H1 (cell line): ENCODE data around the gene SMIM9. TPM values are rescaled to one million over a fixed set of nuclear protein-coding genes. Genes with fewer than 3 reads are reported as not detected.

ENCODE experiments used
- CTCF ChIA-PET: fragments of 300-600 bp; sonication (Branson Sonifier 250); formaldehyde crosslinking; loops from one replicate; lab custom pipeline; 2021; ENCODE audit not compliant: partially characterized antibody; lab: Charles Lee
- POLR2A ChIA-PET: fragments of 300-600 bp; sonication (Branson Sonifier 250); formaldehyde crosslinking; loops from one replicate; lab custom pipeline; 2021; ENCODE audit warnings: inconsistent platforms; ENCODE audit not compliant: partially characterized antibody; lab: Charles Lee
- DNase-seq, 2 experiments: peaks; one replicate each; pipeline versions ENCODE4 v3.0.0 to v3.0.0-alpha.2; 2010 to 2022; ENCODE audit warnings: low spot score in 2 of 2, low read depth in 1 of 2, mixed read lengths in 1 of 2
- FAIRE-seq: peaks from 2 replicates; lab custom pipeline; 2011; peaks lifted over from hg19 to GRCh38; lab: Jason Lieb, UNC
- H2AFZ ChIP-seq: 2 replicates; pipeline ENCODE4 v1.8.1; 2012; ENCODE audit warnings: low read length, inconsistent platforms
- H2AK5ac ChIP-seq: 2 replicates; pipeline ENCODE4 v1.6.1; 2013; ENCODE audit warnings: low read depth, low read length
- H2BK120ac ChIP-seq: replicated peaks from 2 replicates; pipeline ENCODE3; 2013; ENCODE audit warnings: low read depth, low read length, inconsistent platforms
- H2BK12ac ChIP-seq: 2 replicates; pipeline ENCODE4 v1.6.1; 2013; ENCODE audit warnings: low read depth, low read length
- H2BK15ac ChIP-seq: 2 replicates; pipeline ENCODE4 v1.6.1; 2013; ENCODE audit warnings: low read length
- H2BK20ac ChIP-seq: 2 replicates; pipeline ENCODE4 v1.6.1; 2013; ENCODE audit warnings: low read length
- H2BK5ac ChIP-seq: 2 replicates; pipeline ENCODE4 v1.6.1; 2013; ENCODE audit warnings: low read depth, low read length
- H3K14ac ChIP-seq: 2 replicates; pipeline ENCODE4 v1.6.1; 2013; ENCODE audit warnings: inconsistent platforms; ENCODE audit not compliant: insufficient read length
- H3K18ac ChIP-seq: 2 replicates; pipeline ENCODE4 v1.6.1; 2013; ENCODE audit warnings: low read length; ENCODE audit errors: extremely low read depth
- H3K23ac ChIP-seq: 2 replicates; pipeline ENCODE4 v1.6.1; 2013; ENCODE audit warnings: inconsistent platforms; ENCODE audit not compliant: insufficient read length
- H3K23me2 ChIP-seq: 2 replicates; pipeline ENCODE4 v1.6.1; 2013; ENCODE audit warnings: low read depth, low read length
- H3K27ac ChIP-seq: 2 replicates; pipeline ENCODE4 v1.6.1; 2011; ENCODE audit warnings: low read depth, low read length, inconsistent platforms
- H3K27me3 ChIP-seq, 4 experiments: replicated peaks in 1 of 4; 1 replicate in 1 of 4; 2 replicates in 3 of 4; pipeline versions ENCODE4 v1.6.1 to v1.8.1; 2011 to 2013; ENCODE audit warnings: low read length in 3 of 4, mild to moderate bottlenecking in 3 of 4, inconsistent platforms in 2 of 4, mixed read lengths in 2 of 4, moderate library complexity in 1 of 4; ENCODE audit not compliant: control insufficient read depth in 3 of 4, insufficient read depth in 3 of 4; ENCODE audit errors: extremely low read depth in 1 of 4
- H3K36me3 ChIP-seq, 4 experiments: 2 replicates each; pipeline versions ENCODE4 v1.6.1 to v1.8.1; 2011 to 2013; ENCODE audit warnings: mild to moderate bottlenecking in 4 of 4, low read length in 3 of 4, moderate library complexity in 2 of 4, control low read depth in 1 of 4, inconsistent platforms in 1 of 4; ENCODE audit not compliant: insufficient read depth in 4 of 4, control insufficient read depth in 2 of 4
- H3K4ac ChIP-seq: replicated peaks from 2 replicates; pipeline ENCODE3; 2013; ENCODE audit warnings: low read length, low read depth, mixed read lengths, inconsistent platforms; ENCODE audit not compliant: insufficient read length
- H3K4me1 ChIP-seq, 4 experiments: replicated peaks in 1 of 4; 1 replicate in 1 of 4; 2 replicates in 3 of 4; pipeline versions ENCODE4 v1.6.1 to v1.8.1; 2011 to 2013; ENCODE audit warnings: low read length in 3 of 4, inconsistent platforms in 2 of 4, mixed read lengths in 1 of 4; ENCODE audit not compliant: insufficient read depth in 4 of 4, control insufficient read depth in 3 of 4
- H3K4me2 ChIP-seq, 2 experiments: 2 replicates each; pipeline versions ENCODE4 v1.6.1 to v1.8.1; 2011 to 2013; ENCODE audit warnings: low read depth in 2 of 2, low read length in 2 of 2, control low read depth in 1 of 2, inconsistent platforms in 1 of 2, mild to moderate bottlenecking in 1 of 2; ENCODE audit not compliant: insufficient read depth in 1 of 2
- H3K4me3 ChIP-seq, 4 experiments: fragments of 200-600, 300-600 bp in 1 of 4; sonication (generic), shearing (Covaris generic), sonication (Bioruptor Twin) in 1 of 4; 2 replicates each; pipeline versions ENCODE4 v1.5.1 to v1.8.1; 2011 to 2016; ENCODE audit warnings: low read length in 4 of 4, low read depth in 3 of 4, control low read depth in 2 of 4, inconsistent platforms in 2 of 4, mild to moderate bottlenecking in 2 of 4, mixed read lengths in 1 of 4, moderate library complexity in 1 of 4; ENCODE audit not compliant: insufficient read depth in 2 of 4; ENCODE audit errors: extremely low read depth in 1 of 4
- H3K56ac ChIP-seq: replicated peaks from 2 replicates; pipeline ENCODE3; 2013; ENCODE audit warnings: low read depth, mild to moderate bottlenecking, mixed read lengths, low read length, inconsistent platforms; ENCODE audit not compliant: insufficient read length
- H3K79me1 ChIP-seq: 2 replicates; pipeline ENCODE4 v1.6.1; 2013; ENCODE audit warnings: low read depth, low read length, control low read depth
- H3K79me2 ChIP-seq, 2 experiments: 2 replicates each; pipeline versions ENCODE4 v1.6.1 to v1.8.1; 2012 to 2013; ENCODE audit warnings: low read length in 2 of 2, mild to moderate bottlenecking in 2 of 2, inconsistent platforms in 1 of 2; ENCODE audit not compliant: insufficient read depth in 2 of 2, control insufficient read depth in 1 of 2
- H3K9ac ChIP-seq, 4 experiments: replicated peaks in 1 of 4; 1 replicate in 1 of 4; 2 replicates in 3 of 4; pipeline versions ENCODE4 v1.6.1 to v1.8.1; 2011 to 2013; ENCODE audit warnings: low read depth in 3 of 4, low read length in 3 of 4, control low read depth in 2 of 4, mild to moderate bottlenecking in 2 of 4, moderate library complexity in 2 of 4, inconsistent platforms in 1 of 4; ENCODE audit errors: extremely low read depth in 1 of 4
- H3K9me3 ChIP-seq, 2 experiments: 2 replicates each; pipeline versions ENCODE4 v1.6.1 to v1.8.1; 2012 to 2013; ENCODE audit warnings: mild to moderate bottlenecking in 2 of 2, moderate library complexity in 2 of 2, control low read depth in 1 of 2, inconsistent platforms in 1 of 2, low read depth in 1 of 2, low read length in 1 of 2, mixed read lengths in 1 of 2; ENCODE audit not compliant: insufficient read depth in 2 of 2
- H4K20me1 ChIP-seq, 2 experiments: replicated peaks in 1 of 2; 2 replicates each; pipeline versions ENCODE3 to v1.8.1; 2011 to 2013; ENCODE audit warnings: inconsistent platforms in 2 of 2, low read length in 2 of 2, mild to moderate bottlenecking in 1 of 2; ENCODE audit not compliant: insufficient read depth in 2 of 2, control insufficient read depth in 1 of 2
- H4K5ac ChIP-seq: 2 replicates; pipeline ENCODE4 v1.6.1; 2013; ENCODE audit warnings: low read length, low read depth, mixed read lengths, inconsistent platforms; ENCODE audit not compliant: insufficient read length
- H4K8ac ChIP-seq: 2 replicates; pipeline ENCODE4 v1.8.0; 2013; ENCODE audit warnings: mild to moderate bottlenecking, moderate library complexity, low read length, inconsistent platforms; ENCODE audit not compliant: insufficient read depth; ENCODE audit errors: extremely low read depth
- H4K91ac ChIP-seq: replicated peaks from 2 replicates; pipeline ENCODE3; 2013; ENCODE audit warnings: low read length, mixed read lengths, inconsistent platforms; ENCODE audit not compliant: insufficient read length
- BCL11A ChIP-seq, 2 experiments: IDR thresholded peaks; one replicate each; pipeline ENCODE4 v1.6.1; 2011; ENCODE audit warnings: low read depth in 2 of 2, low read length in 2 of 2, mild to moderate bottlenecking in 2 of 2
- FOSL1 ChIP-seq: IDR thresholded peaks from 2 replicates; pipeline ENCODE4 v1.6.1; 2011; ENCODE audit warnings: mild to moderate bottlenecking, low read depth, low read length, moderate library complexity; ENCODE audit not compliant: insufficient read depth
- GABPA ChIP-seq: IDR thresholded peaks from 2 replicates; pipeline ENCODE4 v1.6.1; 2011; ENCODE audit warnings: mild to moderate bottlenecking, low read length, moderate library complexity, borderline replicate concordance; ENCODE audit not compliant: insufficient read depth
- POLR2A ChIP-seq, 2 experiments: IDR thresholded peaks; 1 replicate in 1 of 2; 2 replicates in 1 of 2; pipeline ENCODE4 v1.6.1; 2011; ENCODE audit warnings: low read depth in 2 of 2, low read length in 2 of 2, mild to moderate bottlenecking in 2 of 2; ENCODE audit errors: control extremely low read depth in 1 of 2
- RAD21 ChIP-seq, 2 experiments: IDR thresholded peaks in 1 of 2; conservative IDR thresholded peaks in 1 of 2; 2 replicates each; pipeline ENCODE4 v1.6.1; 2011; ENCODE audit warnings: low read depth in 2 of 2, low read length in 2 of 2, improper control_type of control experiment in 1 of 2, inconsistent platforms in 1 of 2, mild to moderate bottlenecking in 1 of 2, moderate library complexity in 1 of 2
- SIN3A ChIP-seq, 2 experiments: IDR thresholded peaks in 1 of 2; conservative IDR thresholded peaks in 1 of 2; 2 replicates each; pipeline ENCODE4 v1.6.1; 2011 to 2012; ENCODE audit warnings: low read length in 2 of 2, improper control_type of control experiment in 1 of 2, low read depth in 1 of 2, mild to moderate bottlenecking in 1 of 2
- SIRT6 ChIP-seq: IDR thresholded peaks from one replicate; pipeline ENCODE4 v1.7.1; 2012; ENCODE audit warnings: low read length, inconsistent platforms
- SUZ12 ChIP-seq: fragments of 200-600 bp; sonication (generic); IDR thresholded peaks from 2 replicates; pipeline ENCODE4 v1.6.1; 2012; ENCODE audit warnings: mild to moderate bottlenecking, inconsistent platforms, low read length, moderate library complexity, mixed read lengths
- TAF1 ChIP-seq: IDR thresholded peaks from 2 replicates; pipeline ENCODE4 v1.6.1; 2011; ENCODE audit warnings: mild to moderate bottlenecking, low read depth, low read length
- TAF7 ChIP-seq: optimal IDR thresholded peaks from 2 replicates; pipeline ENCODE3; 2011; ENCODE audit warnings: low read depth, mild to moderate bottlenecking, inconsistent platforms, low read length, moderate library complexity, borderline replicate concordance
- TBP ChIP-seq: IDR thresholded peaks from 2 replicates; pipeline ENCODE4 v1.6.1; 2011; ENCODE audit warnings: low read depth, low read length, improper control_type of control experiment
- TCF12 ChIP-seq: IDR thresholded peaks from 2 replicates; pipeline ENCODE4 v1.6.1; 2011; ENCODE audit warnings: low read depth, mild to moderate bottlenecking, low read length
- WGBS, 2 experiments: shearing (Covaris generic) in 1 of 2; methylation state at CpG; one replicate each; pipeline versions ENCODE4 v1.1.6 to v1.1.7; 2013 to 2015; ENCODE audit warnings: low lambda C conversion rate in 2 of 2, mixed read lengths in 2 of 2, inconsistent platforms in 1 of 2, low coverage in 1 of 2, missing lambda C conversion rate in 1 of 2; ENCODE audit not compliant: insufficient replicate concordance in 2 of 2, insufficient coverage in 1 of 2, insufficient read length in 1 of 2; ENCODE audit errors: extremely low coverage in 1 of 2, missing lambda C conversion rate in 1 of 2; 5-methylcytosine and 5-hydroxymethylcytosine counted together
- polyA plus RNA-seq, 7 experiments: library from polyadenylated mRNA; depleted of rRNA in 3 of 7; stranded (reverse) in 5 of 7; unstranded in 2 of 7; fragments of >200 nt in 5 of 7; fragments of 200-250 nt in 2 of 7; gene quantifications; 1 replicate in 5 of 7; 2 replicates in 1 of 7; 4 replicates in 1 of 7; pipeline versions ENCODE4 v1.2.1 to v1.2.3, GENCODE V29; 2011 to 2013; ENCODE audit warnings: missing spikeins in 2 of 7, mixed read lengths in 2 of 7
- total RNA-seq: library from RNA; stranded (reverse); fragmentation: NEBNext Ultra II Directional; extraction: Animal tissue kit (Norgen Biotek cat#: 25700); gene quantifications from 2 replicates; pipeline ENCODE4 v1.2.1, GENCODE V29; 2021

The SMIM9 gene
- total and polyA plus RNA-seq, 2 of the 8 experiments (the other 6 are each of a cell fraction or from before 2014, with no cell fraction given) = not detected

- Histone ChIP-seq H3K36me3 (peaks cover 6 to 18% (median 12%) of the 10 kb centered on the region in 4 experiments; a peak in 7 of 8 replicates), H3K56ac (no peak overlapping the region), H3K9me3 (no peaks in the 10 kb centered on the region), H3K4me1 (no peaks in the 10 kb centered on the region; a peak in 1 of 7 replicates), H3K79me1 (no peaks in the 10 kb centered on the region), H3K27me3 (no peaks in the 10 kb centered on the region), H2AFZ (no peak overlapping the region), H4K5ac (no peak overlapping the region), H4K8ac (no peak overlapping the region), H3K4me3 (no peak overlapping the region), H3K23ac (no peak overlapping the region), H2BK15ac (no peak overlapping the region), H2BK5ac (no peak overlapping the region), H3K27ac (no peak overlapping the region), H3K79me2 (no peaks in the 10 kb centered on the region), H3K4ac (no peak overlapping the region), H3K4me2 (no peak overlapping the region), H2BK20ac (no peak overlapping the region), H3K23me2 (no peaks in the 10 kb centered on the region), H3K18ac (no peak overlapping the region), H4K20me1 (no peaks in the 10 kb centered on the region), H2BK120ac (no peak overlapping the region), H2AK5ac (no peak overlapping the region), H3K14ac (no peak overlapping the region), H3K9ac (no peak overlapping the region), H2BK12ac (no peak overlapping the region), H4K91ac (no peak overlapping the region)
- POLR2A ChIA-PET = interaction anchor here (0.6 to 12.2 kb wide), 3 partner anchors 9 to 304 kb away, joined by 3 to 146 read pairs (median 3); partner anchors contain the start of gene DKC1
- DNase-seq (no peak), FAIRE-seq (no peak)
- CTCF ChIA-PET = interaction anchor here (0.6 kb wide), 1 partner anchor 373 kb away, joined by 3 read pairs; no protein-coding TSS in a partner anchor
- 97% methylated on average over 6 of the region's 9 CpGs; no CpG with 5 or more reads in 1 of the 2 experiments for WGBS, 2 experiments
- TF ChIP-seq POLR2A (IDR thresholded peaks at IDR 0.05; ENCODE audit: control extremely low read depth in 1 of 2, low read depth in 2 of 2, low read length in 2 of 2) (no peak), SIRT6 (no peak), TAF7 (no peak), BCL11A (IDR thresholded peaks at IDR 0.05; ENCODE audit: low read depth in 2 of 2, low read length in 2 of 2) (no peak), SIN3A (conservative IDR thresholded peaks at IDR 0.05 in 1 of 2, IDR thresholded peaks at IDR 0.05 in 1 of 2; ENCODE audit: low read depth in 1 of 2, low read length in 2 of 2) (no peak), TCF12 (no peak), RAD21 (IDR thresholded peaks at IDR 0.05 in 1 of 2, conservative IDR thresholded peaks at IDR 0.05 in 1 of 2; ENCODE audit: low read depth in 2 of 2, low read length in 2 of 2) (no peak), SUZ12 (no peak), TAF1 (no peak), GABPA (no peak), TBP (no peak), FOSL1 (no peak)
Observed at GRCh38 chrX:154780968-154781367, 53.5 kb downstream of the SMIM9 start.
